ENCODE data around the gene EIPR1.

DNA sequence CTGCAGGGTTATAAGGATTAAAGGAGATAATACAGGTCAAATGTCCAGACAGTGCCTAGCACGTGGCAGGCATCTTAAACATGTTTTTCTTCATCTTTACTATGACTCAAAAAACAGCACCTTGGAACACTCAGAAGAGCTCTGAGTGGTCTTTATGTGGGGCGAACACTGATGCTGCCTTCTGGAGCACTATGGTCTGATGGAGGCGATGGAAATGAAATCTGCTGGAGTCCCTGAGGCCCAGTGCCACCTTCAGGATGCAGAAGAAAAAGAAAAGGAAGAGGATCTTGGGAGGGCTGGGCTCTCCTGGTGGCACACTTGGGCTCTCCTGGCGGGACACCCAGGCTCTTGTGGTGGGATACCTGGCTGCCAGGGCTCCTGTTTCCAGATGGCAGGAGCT lies 171.8 kb downstream of the EIPR1 start:
- TF ChIP-seq CREB1 (IDR thresholded peaks at IDR 0.05; ENCODE audit: low read depth), result no peak
- TF ChIP-seq, protein P1, sequence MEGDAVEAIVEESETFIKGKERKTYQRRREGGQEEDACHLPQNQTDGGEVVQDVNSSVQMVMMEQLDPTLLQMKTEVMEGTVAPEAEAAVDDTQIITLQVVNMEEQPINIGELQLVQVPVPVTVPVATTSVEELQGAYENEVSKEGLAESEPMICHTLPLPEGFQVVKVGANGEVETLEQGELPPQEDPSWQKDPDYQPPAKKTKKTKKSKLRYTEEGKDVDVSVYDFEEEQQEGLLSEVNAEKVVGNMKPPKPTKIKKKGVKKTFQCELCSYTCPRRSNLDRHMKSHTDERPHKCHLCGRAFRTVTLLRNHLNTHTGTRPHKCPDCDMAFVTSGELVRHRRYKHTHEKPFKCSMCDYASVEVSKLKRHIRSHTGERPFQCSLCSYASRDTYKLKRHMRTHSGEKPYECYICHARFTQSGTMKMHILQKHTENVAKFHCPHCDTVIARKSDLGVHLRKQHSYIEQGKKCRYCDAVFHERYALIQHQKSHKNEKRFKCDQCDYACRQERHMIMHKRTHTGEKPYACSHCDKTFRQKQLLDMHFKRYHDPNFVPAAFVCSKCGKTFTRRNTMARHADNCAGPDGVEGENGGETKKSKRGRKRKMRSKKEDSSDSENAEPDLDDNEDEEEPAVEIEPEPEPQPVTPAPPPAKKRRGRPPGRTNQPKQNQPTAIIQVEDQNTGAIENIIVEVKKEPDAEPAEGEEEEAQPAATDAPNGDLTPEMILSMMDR (IDR thresholded peaks at IDR 0.05 in 2 of 3, conservative IDR thresholded peaks at IDR 0.05 in 1 of 3; ENCODE audit: control insufficient read depth in 2 of 3, extremely low read depth in 1 of 3, insufficient read depth in 1 of 3, low read depth in 3 of 3, low read length in 3 of 3), result no peak
- no peak for TF ChIP-seq YY1 (IDR thresholded peaks at IDR 0.05; ENCODE audit: low read depth, low read length)
- no peak for TF ChIP-seq ZZZ3 (IDR thresholded peaks at IDR 0.05; ENCODE audit: control insufficient read depth, insufficient read length, low read depth)
- TF ChIP-seq, protein P2, sequence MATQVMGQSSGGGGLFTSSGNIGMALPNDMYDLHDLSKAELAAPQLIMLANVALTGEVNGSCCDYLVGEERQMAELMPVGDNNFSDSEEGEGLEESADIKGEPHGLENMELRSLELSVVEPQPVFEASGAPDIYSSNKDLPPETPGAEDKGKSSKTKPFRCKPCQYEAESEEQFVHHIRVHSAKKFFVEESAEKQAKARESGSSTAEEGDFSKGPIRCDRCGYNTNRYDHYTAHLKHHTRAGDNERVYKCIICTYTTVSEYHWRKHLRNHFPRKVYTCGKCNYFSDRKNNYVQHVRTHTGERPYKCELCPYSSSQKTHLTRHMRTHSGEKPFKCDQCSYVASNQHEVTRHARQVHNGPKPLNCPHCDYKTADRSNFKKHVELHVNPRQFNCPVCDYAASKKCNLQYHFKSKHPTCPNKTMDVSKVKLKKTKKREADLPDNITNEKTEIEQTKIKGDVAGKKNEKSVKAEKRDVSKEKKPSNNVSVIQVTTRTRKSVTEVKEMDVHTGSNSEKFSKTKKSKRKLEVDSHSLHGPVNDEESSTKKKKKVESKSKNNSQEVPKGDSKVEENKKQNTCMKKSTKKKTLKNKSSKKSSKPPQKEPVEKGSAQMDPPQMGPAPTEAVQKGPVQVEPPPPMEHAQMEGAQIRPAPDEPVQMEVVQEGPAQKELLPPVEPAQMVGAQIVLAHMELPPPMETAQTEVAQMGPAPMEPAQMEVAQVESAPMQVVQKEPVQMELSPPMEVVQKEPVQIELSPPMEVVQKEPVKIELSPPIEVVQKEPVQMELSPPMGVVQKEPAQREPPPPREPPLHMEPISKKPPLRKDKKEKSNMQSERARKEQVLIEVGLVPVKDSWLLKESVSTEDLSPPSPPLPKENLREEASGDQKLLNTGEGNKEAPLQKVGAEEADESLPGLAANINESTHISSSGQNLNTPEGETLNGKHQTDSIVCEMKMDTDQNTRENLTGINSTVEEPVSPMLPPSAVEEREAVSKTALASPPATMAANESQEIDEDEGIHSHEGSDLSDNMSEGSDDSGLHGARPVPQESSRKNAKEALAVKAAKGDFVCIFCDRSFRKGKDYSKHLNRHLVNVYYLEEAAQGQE (IDR thresholded peaks at IDR 0.05; ENCODE audit: low read depth, low read length), result no peak
- TF ChIP-seq, protein P3, sequence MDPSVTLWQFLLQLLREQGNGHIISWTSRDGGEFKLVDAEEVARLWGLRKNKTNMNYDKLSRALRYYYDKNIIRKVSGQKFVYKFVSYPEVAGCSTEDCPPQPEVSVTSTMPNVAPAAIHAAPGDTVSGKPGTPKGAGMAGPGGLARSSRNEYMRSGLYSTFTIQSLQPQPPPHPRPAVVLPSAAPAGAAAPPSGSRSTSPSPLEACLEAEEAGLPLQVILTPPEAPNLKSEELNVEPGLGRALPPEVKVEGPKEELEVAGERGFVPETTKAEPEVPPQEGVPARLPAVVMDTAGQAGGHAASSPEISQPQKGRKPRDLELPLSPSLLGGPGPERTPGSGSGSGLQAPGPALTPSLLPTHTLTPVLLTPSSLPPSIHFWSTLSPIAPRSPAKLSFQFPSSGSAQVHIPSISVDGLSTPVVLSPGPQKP (IDR thresholded peaks at IDR 0.05; ENCODE audit: low read depth, low read length), result no peak
- no peak for TF ChIP-seq SREBF2 (IDR thresholded peaks at IDR 0.05; ENCODE audit: low read length)
- no peak for TF ChIP-seq ETV6 (conservative IDR thresholded peaks at IDR 0.05 in 1 of 2, IDR thresholded peaks at IDR 0.05 in 1 of 2; ENCODE audit: borderline replicate concordance in 1 of 2, low read depth in 1 of 2)
- no peak for TF ChIP-seq KDM1A (IDR thresholded peaks at IDR 0.05; ENCODE audit: borderline replicate concordance)
- TF ChIP-seq, protein P4, sequence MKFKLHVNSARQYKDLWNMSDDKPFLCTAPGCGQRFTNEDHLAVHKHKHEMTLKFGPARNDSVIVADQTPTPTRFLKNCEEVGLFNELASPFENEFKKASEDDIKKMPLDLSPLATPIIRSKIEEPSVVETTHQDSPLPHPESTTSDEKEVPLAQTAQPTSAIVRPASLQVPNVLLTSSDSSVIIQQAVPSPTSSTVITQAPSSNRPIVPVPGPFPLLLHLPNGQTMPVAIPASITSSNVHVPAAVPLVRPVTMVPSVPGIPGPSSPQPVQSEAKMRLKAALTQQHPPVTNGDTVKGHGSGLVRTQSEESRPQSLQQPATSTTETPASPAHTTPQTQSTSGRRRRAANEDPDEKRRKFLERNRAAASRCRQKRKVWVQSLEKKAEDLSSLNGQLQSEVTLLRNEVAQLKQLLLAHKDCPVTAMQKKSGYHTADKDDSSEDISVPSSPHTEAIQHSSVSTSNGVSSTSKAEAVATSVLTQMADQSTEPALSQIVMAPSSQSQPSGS (IDR thresholded peaks at IDR 0.05; ENCODE audit: low read length), result no peak
- no peak for TF ChIP-seq ESRRA (IDR thresholded peaks at IDR 0.05; ENCODE audit: low read length)
